GM12865 (cell line): ENCODE results near the gene MCM7.
"Not testable (repeated sequence)": the region's sequence is repeated elsewhere in the genome, so short reads cannot be mapped to it uniquely, and the experiment has no call there.

Source experiments
- DNase-seq: peaks from one replicate; pipeline ENCODE4 v3.0.0; 2010; ENCODE audit warnings: low read depth
- H3K4me3 ChIP-seq: 2 replicates; pipeline ENCODE4 v1.5.1; 2011; ENCODE audit warnings: mild to moderate bottlenecking, low read depth, low read length, control low read depth
- TF ChIP-seq, protein P1 (sequence below): IDR thresholded peaks from 2 replicates; pipeline ENCODE4 v1.5.1; 2011; ENCODE audit warnings: low read length, control low read depth, low read depth, inconsistent platforms; ENCODE audit not compliant: insufficient read depth; ENCODE audit errors: missing control alignments

Gene MCM7

DNA sequence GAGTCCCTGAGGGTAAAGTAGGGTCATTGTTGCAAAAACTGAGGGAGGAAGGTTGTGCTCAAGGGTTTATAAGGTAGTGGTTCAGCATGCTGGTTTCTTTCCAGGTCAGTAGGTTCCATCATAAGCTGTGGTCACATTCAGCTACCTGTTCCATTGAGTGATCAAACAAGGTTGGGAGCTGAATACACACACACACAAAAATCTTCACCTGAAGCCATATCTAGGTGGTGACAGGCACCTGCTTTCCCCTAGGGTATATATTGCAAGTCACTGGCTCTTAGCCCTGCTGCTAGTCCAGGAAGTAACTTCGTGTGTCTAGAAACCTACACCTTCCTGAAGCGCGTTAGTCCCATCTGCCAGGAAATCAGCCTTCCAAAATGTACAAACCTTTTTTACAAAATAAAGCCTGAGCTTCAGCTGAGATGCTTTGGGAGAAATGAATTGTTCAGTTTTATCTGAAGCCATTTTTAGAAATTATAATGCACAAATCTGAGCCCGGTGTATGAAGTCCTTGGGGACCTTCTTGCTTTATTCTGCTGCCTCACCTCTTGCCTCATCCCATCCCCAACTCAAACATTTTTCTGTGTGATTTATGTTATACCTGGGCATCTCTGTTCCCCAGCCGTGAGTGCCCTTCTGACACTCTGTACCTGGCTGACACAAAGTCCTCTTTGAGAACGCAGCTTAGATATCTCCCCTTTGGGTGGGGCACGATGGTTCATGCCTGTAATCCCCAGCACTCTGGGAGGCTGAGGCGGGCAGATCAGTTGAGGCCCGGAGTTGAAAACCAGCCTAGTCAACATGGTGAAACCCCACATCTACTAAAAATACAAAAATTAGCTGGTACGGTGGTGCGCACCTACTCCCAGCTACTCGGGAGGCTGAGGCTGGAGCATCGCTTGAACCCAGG, 36.9 kb upstream of the MCM7 start:
- H3K4me3 ChIP-seq = no peak overlapping the region
- TF ChIP-seq, protein P1, sequence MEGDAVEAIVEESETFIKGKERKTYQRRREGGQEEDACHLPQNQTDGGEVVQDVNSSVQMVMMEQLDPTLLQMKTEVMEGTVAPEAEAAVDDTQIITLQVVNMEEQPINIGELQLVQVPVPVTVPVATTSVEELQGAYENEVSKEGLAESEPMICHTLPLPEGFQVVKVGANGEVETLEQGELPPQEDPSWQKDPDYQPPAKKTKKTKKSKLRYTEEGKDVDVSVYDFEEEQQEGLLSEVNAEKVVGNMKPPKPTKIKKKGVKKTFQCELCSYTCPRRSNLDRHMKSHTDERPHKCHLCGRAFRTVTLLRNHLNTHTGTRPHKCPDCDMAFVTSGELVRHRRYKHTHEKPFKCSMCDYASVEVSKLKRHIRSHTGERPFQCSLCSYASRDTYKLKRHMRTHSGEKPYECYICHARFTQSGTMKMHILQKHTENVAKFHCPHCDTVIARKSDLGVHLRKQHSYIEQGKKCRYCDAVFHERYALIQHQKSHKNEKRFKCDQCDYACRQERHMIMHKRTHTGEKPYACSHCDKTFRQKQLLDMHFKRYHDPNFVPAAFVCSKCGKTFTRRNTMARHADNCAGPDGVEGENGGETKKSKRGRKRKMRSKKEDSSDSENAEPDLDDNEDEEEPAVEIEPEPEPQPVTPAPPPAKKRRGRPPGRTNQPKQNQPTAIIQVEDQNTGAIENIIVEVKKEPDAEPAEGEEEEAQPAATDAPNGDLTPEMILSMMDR = no peak
- peak; percentile 52 for DNase-seq

DNA sequence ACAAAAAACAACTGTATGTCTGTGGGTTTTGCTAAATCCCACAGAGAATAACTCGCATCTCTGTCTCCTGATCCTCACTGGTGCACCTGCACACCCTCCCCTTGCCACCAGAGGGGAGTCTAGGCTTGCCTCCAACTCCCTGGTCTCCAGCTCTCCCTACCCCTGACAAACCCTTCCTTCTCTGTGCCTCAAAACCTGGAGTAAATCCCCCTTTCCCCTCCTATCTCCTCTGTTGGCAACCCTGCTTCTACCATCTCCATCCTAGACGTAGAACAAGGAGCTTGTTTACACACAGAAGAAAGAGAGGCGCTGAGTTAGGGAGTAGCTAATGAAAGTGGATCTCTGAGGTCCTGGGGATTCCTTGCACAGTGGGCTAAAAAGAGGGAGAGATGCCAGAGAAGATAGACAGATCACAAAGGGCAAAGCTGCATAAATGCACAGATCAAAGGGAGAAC, 31.5 kb upstream of the MCM7 start:
- no peak overlapping the region for H3K4me3 ChIP-seq
- DNase-seq = peak; percentile 80
- TF ChIP-seq, protein P1 = peak; percentile 98

DNA sequence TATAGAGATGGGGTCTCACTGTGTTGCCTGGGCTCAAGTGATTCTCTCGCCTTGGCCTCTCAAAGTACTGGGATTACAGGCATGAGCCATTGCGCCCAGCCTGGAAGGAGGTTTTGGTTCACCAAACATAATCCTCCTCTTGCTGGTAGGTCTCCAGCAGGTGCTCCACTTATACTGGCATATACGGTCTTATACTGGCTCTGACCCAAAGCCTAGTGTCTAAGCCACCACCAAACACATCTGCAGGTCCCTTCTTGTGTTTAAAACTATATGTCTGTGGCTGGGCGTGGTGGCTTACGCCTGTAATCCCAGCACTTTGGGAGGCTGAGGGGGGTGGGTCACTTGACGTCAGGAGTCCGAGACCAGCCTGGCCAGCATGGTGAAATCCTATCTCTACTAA, 30.9 kb upstream of the MCM7 start:
- TF ChIP-seq, protein P1 = no peak
- DNase-seq = no peak
- H3K4me3 ChIP-seq = no peak overlapping the region

DNA sequence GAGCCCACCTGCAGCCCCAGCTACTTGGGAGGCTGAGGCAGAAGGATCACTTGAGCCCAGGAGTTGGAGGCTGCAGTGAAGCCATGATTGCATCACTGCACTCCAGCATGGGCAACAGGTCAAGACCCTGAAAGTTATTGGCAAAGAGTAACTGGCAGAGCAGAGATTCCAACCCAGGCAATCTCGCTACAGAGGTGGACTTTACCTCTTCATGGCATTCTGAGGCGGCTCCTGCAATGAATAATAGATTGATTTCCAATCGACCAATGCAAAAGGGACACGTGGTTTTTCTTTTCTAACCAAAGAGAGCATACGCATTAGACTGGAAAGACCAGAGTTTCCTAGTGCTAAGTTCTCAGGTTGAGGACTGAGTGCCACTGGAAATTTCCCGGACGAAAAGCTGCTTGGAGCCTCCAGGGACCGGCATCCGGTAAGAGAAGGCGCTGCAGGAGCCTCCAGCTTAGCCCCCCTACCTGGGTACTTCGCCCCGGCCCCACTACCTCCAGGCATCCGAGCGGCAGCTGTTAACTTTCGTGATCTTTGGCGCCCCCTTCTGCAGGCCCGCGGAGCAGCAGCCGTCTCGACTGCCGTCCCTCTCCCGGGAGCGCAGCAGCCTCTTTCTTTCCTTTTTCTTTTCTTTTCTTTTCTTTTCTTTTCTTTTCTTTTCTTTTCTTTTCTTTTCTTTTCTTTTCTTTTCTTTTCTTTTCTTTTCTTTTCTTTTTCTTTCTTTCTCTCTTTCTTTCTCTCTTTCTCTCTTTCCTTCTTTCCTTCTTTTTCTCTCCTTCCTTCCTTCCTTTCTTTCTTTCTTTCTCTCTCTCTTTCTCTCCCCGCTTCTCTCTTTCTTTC, 29.6 kb upstream of the MCM7 start:
- peak; percentile 70 for DNase-seq
- H3K4me3 ChIP-seq = no peak overlapping the region
- TF ChIP-seq, protein P1 = peak; percentile 75

DNA sequence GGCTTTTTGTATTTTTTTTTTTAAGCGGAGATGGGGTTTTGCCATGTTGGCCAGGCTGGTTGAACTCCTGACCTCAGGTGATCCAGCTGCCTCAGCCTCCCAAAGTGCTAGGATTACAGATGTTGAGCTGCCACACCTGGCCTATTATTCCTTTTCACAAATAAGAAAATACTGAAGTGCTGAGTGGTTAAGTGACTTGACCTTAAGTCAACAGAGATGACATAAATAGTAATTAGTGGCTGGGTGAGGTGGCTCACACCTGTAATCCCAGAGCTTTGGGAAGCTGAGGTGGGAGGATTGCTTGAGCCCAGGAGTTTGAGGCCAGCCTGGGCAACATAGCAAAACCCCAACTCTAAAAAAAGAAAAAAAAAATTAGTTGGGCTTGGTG, 29.0 kb upstream of the MCM7 start:
- DNase-seq, H3K4me3 ChIP-seq: not testable (repeated sequence)

DNA sequence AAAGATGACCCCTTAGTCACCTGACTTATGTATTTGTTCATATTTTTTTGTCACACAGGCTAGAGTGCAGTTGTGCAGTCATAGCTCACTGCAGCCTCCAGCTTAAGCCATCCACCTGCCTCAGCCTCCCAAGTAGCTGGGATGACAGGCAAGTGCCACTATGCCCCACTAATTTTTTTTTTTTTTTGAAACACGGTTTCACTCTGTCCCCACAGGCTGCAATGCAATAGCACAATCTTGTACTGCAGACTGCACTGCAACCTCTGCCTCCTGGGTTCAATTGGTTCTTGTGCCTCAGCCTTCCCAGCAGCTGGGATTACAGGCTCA, 27.4 kb upstream of the MCM7 start:
- TF ChIP-seq, protein P1 = no peak
- no peak for DNase-seq
- no peak overlapping the region for H3K4me3 ChIP-seq
